ENCODE measurements around the gene HDGF. TPM values are rescaled to one million over a fixed set of nuclear protein-coding genes. Genes with fewer than 3 reads are reported as not detected.
A peak's percentile ranks its signal among the peaks of the same experiment; 100 is the strongest.

Gene HDGF
- total RNA-seq, 1 donor from 2014 or later, result 296 TPM

DNA sequence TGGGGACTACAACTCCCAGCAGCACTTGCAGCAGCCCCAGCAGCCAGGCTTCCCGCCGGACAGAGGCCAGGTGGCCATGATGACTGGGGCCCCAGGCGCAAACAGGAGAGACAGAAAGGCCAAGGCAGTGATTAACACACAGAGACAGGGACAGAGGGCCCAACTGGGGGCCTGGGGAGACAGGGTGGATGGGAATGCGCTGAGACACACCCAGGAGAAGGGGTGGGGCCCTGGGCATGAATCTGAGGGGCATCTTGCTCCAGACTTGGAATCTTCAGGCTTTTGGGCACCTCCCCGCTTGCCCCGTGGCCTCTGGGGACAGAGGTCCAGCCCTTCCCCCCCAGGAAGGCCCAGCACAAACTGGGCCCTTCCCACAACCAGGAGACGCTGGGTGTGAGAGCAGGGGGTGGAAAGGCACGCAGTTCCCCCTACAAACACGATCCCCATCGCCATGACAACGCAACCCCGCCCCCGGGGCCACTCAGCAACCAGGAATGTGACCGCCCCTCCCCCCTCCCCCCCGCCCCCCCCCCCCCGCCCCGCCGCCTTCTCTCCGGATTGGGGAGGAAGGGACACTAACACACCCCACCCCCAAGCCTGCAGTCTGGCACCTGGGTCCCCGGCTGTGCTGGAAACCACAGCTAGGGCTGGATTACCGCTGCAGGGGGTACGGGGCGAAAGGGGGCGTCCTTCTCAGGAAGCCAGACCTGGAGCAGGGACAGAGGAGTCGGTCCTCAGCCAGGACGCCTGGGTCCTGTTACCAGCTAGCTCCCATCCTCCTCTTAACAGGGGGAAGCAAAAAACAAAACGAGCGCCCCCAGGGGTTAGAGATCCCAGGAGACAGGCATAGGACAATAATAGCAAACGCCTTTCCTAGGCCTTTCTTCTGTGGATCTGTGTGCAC, 4.5 kb downstream of the HDGF start:
- peaks cover 3% of the 10 kb centered on the region for H3K36me3 ChIP-seq (ENCODE audit: control insufficient read depth, insufficient read depth, low read length)
- H3K27me3 ChIP-seq (ENCODE audit: control insufficient read depth, insufficient read depth, low read length), result no peaks in the 10 kb centered on the region
- TF ChIP-seq, protein P1, sequence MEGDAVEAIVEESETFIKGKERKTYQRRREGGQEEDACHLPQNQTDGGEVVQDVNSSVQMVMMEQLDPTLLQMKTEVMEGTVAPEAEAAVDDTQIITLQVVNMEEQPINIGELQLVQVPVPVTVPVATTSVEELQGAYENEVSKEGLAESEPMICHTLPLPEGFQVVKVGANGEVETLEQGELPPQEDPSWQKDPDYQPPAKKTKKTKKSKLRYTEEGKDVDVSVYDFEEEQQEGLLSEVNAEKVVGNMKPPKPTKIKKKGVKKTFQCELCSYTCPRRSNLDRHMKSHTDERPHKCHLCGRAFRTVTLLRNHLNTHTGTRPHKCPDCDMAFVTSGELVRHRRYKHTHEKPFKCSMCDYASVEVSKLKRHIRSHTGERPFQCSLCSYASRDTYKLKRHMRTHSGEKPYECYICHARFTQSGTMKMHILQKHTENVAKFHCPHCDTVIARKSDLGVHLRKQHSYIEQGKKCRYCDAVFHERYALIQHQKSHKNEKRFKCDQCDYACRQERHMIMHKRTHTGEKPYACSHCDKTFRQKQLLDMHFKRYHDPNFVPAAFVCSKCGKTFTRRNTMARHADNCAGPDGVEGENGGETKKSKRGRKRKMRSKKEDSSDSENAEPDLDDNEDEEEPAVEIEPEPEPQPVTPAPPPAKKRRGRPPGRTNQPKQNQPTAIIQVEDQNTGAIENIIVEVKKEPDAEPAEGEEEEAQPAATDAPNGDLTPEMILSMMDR (IDR thresholded peaks at IDR 0.05; ENCODE audit: insufficient read depth, low read length, poor library complexity, severe bottlenecking), result peak; percentile 29
- DNase-seq (ENCODE audit: low read depth), result no peak
- peak overlapping the region; percentile 96 for H3K4me3 ChIP-seq (ENCODE audit: low read depth, low read length)

DNA sequence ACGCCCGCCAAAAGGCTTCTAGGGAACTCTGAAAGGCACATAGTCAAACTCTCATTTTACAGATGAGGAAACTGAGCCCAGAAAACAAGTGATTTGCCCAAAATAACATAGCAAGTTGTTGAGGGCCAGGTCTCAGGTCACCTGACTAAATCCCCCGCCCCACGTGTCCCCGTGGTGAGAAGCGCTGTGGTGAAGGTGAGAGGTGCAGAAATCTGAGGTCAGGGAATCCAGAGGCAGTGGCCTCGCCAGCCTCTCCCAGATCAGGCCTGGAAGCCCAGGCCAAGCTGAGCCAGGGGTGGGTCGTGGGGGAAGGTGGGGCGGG, 5.1 kb downstream of the HDGF start:
- Histone ChIP-seq H3K4me3 (ENCODE audit: low read depth, low read length) (peak overlapping the region; percentile 50), H3K36me3 (ENCODE audit: control insufficient read depth, insufficient read depth, low read length) (peaks cover 3% of the 10 kb centered on the region), H3K27me3 (ENCODE audit: control insufficient read depth, insufficient read depth, low read length) (no peaks in the 10 kb centered on the region)
- TF ChIP-seq, protein P1 (IDR thresholded peaks at IDR 0.05; ENCODE audit: insufficient read depth, low read length, poor library complexity, severe bottlenecking), result no peak
- no peak for DNase-seq (ENCODE audit: low read depth)

DNA sequence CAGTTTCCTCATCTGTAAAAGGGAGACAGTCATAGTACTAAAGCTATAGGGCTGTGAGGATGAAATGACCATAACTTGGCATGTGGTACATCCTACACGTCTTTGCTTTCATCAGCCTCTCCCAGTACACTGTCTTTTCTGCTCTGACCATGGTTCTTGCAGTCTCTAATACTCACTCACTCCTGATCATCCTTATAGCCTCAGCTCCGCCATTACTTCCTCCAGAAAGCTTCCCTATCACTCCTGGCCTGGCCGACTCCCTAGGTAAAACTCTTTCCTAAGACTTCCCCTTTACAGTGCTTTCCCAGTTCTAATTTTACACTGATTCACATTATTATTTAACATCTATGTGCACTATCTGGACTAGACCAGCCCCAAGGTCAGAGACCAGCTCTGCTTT, 5.6 kb downstream of the HDGF start:
- DNase-seq (ENCODE audit: low read depth), result no peak
- Histone ChIP-seq H3K27me3 (ENCODE audit: control insufficient read depth, insufficient read depth, low read length) (no peaks in the 10 kb centered on the region), H3K36me3 (ENCODE audit: control insufficient read depth, insufficient read depth, low read length) (peaks cover 3% of the 10 kb centered on the region), H3K4me3 (ENCODE audit: low read depth, low read length) (no peak overlapping the region)
- TF ChIP-seq, protein P1 (IDR thresholded peaks at IDR 0.05; ENCODE audit: insufficient read depth, low read length, poor library complexity, severe bottlenecking), result no peak

GRCh38 chr1:156744786-156745419, 6.6 kb downstream of the HDGF start:
- DNase-seq (ENCODE audit: low read depth), result no peak
- Histone ChIP-seq H3K27me3 (ENCODE audit: control insufficient read depth, insufficient read depth, low read length) (no peaks in the 10 kb centered on the region), H3K4me3 (ENCODE audit: low read depth, low read length) (no peak overlapping the region), H3K36me3 (ENCODE audit: control insufficient read depth, insufficient read depth, low read length) (peaks cover 3% of the 10 kb centered on the region)
- TF ChIP-seq, protein P1 (IDR thresholded peaks at IDR 0.05; ENCODE audit: insufficient read depth, low read length, poor library complexity, severe bottlenecking), result no peak

- DNase-seq (ENCODE audit: low read depth), result no peak
- Histone ChIP-seq H3K4me3 (ENCODE audit: low read depth, low read length) (no peak overlapping the region), H3K27me3 (ENCODE audit: control insufficient read depth, insufficient read depth, low read length) (no peaks in the 10 kb centered on the region), H3K36me3 (ENCODE audit: control insufficient read depth, insufficient read depth, low read length) (peaks cover 3% of the 10 kb centered on the region)
- TF ChIP-seq, protein P1 (IDR thresholded peaks at IDR 0.05; ENCODE audit: insufficient read depth, low read length, poor library complexity, severe bottlenecking), result no peak
Measured at GRCh38 chr1:156744344-156744743, 7.1 kb downstream of the HDGF start.
